PC-3 (cell line): Measurements from ENCODE around the gene GIMAP8. TPM values are rescaled to one million over a fixed set of nuclear protein-coding genes. Genes with fewer than 3 reads are reported as not detected.

Experiments used
- ATAC-seq: fragments of 200-7000 bp; cut with Tn5 transposase; 2 replicates; pipeline ENCODE4 v1.9.1; 2020; ENCODE audit warnings: mild to moderate bottlenecking, moderate library complexity
- BruUV-seq: library from RNA; stranded (reverse); fragments of 400-500 nt; replicated peaks from 2 replicates; lab custom pipeline; 2021; lab: Mats Ljungman, UMichigan
- CTCF ChIA-PET: fragments of 300-600 bp; sonication (Branson Sonifier 250); formaldehyde crosslinking; loops from one replicate; lab custom pipeline; 2022; ENCODE audit warnings: antibody characterized with exemption; lab: Charles Lee
- POLR2A ChIA-PET: fragments of 300-600 bp; sonication (Branson Sonifier 250); formaldehyde crosslinking; loops from one replicate; lab custom pipeline; 2022; ENCODE audit warnings: antibody characterized with exemption; ENCODE audit not compliant: unreplicated experiment; lab: Charles Lee
- DNase-seq: peaks from one replicate; pipeline ENCODE4 v3.0.0-alpha.2; 2015
- H2AFZ ChIP-seq: fragments of 300-600 bp; sonication (generic); 2 replicates; pipeline ENCODE4 v1.6.0; 2016; ENCODE audit warnings: antibody characterized with exemption, low read length
- H3F3A ChIP-seq: fragments of 300-600 bp; sonication (generic); one replicate; pipeline ENCODE4 v1.6.0; 2017; ENCODE audit warnings: antibody characterized with exemption, low read length, control low read depth, mild to moderate bottlenecking; ENCODE audit not compliant: unreplicated experiment
- H3K27ac ChIP-seq: fragments of 300-600 bp; sonication (generic); 2 replicates; pipeline ENCODE4 v1.5.1; 2016; ENCODE audit warnings: mild to moderate bottlenecking, low read length
- H3K27me3 ChIP-seq: fragments of 300-600 bp; sonication (generic); 2 replicates; pipeline ENCODE4 v1.6.1; 2016; ENCODE audit warnings: low read length, mixed read lengths
- H3K36me3 ChIP-seq: fragments of 300-600 bp; sonication (generic); 2 replicates; pipeline ENCODE4 v1.6.1; 2016; ENCODE audit warnings: low read depth, mixed run types, low read length, mixed read lengths
- H3K4me1 ChIP-seq: fragments of 300-600 bp; sonication (generic); 2 replicates; pipeline ENCODE4 v1.5.1; 2016; ENCODE audit warnings: low read length; ENCODE audit not compliant: insufficient read depth
- H3K4me2 ChIP-seq: fragments of 300-600 bp; sonication (generic); 2 replicates; pipeline ENCODE4 v1.6.0; 2016; ENCODE audit warnings: low read length
- H3K4me3 ChIP-seq: fragments of 300-600 bp; sonication (generic); 2 replicates; pipeline ENCODE4 v1.5.1; 2016; ENCODE audit warnings: mild to moderate bottlenecking, low read length, mixed read lengths
- H3K79me2 ChIP-seq: fragments of 300-600 bp; sonication (generic); 2 replicates; pipeline ENCODE4 v1.6.1; 2017; ENCODE audit warnings: low read length, mixed read lengths
- H3K9ac ChIP-seq: fragments of 300-600 bp; sonication (generic); 2 replicates; pipeline ENCODE4 v1.6.0; 2016; ENCODE audit warnings: mild to moderate bottlenecking, low read length
- H3K9me2 ChIP-seq: fragments of 300-600 bp; sonication (generic); replicated peaks from 2 replicates; pipeline ENCODE4 v1.6.1; 2016; ENCODE audit warnings: mixed run types, low read length, mixed read lengths
- H3K9me3 ChIP-seq: fragments of 300-600 bp; sonication (generic); 2 replicates; pipeline ENCODE4 v1.6.1; 2016; ENCODE audit warnings: low read length, mixed read lengths
- H4K20me1 ChIP-seq: fragments of 300-600 bp; sonication (generic); 2 replicates; pipeline ENCODE4 v1.6.1; 2016; ENCODE audit warnings: low read length, mixed read lengths
- CTCF ChIP-seq: fragments of 300-600 bp; sonication (generic); conservative IDR thresholded peaks from 2 replicates; pipeline ENCODE4 v1.5.1; 2017; ENCODE audit warnings: antibody characterized with exemption, low read depth, mild to moderate bottlenecking, low read length
- EZH2 ChIP-seq: fragments of 300-600 bp; sonication (generic); IDR thresholded peaks from one replicate; pipeline ENCODE4 v1.6.1; 2017; ENCODE audit warnings: antibody characterized with exemption, mild to moderate bottlenecking, low read length; ENCODE audit not compliant: unreplicated experiment
- EZH2phosphoT487 ChIP-seq: fragments of 300-600 bp; sonication (generic); IDR thresholded peaks from 2 replicates; pipeline ENCODE4 v1.6.1; 2018; ENCODE audit warnings: mild to moderate bottlenecking, antibody characterized with exemption, low read length, borderline replicate concordance
- intact Hi-C: fragments of 100-400 bp; cut with micrococcal nuclease; formaldehyde crosslinking; loops from 2 replicates; pipeline ENCODE4 v1.9.0; 2023
- total RNA-seq: library from RNA; depleted of rRNA; stranded (reverse); fragments of >200 nt; gene quantifications from 2 replicates; pipeline ENCODE4 v1.2.3, GENCODE V29; 2014

The GIMAP8 gene
- total RNA-seq, 1 experiment from 2014 or later = not detected

- H2AFZ ChIP-seq = no peak overlapping the region
- H3K9me2 ChIP-seq = no peaks in the 10 kb centered on the region
- TF ChIP-seq CTCF = no peak
- no peak for TF ChIP-seq EZH2
- no peak for TF ChIP-seq EZH2phosphoT487
These were observed 52.1 kb downstream of the GIMAP8 start for GRCh38 chr7:150502519-150502918.

GRCh38 chr7:150503155-150503554, 52.7 kb downstream of the GIMAP8 start:
- TF ChIP-seq CTCF (no peak), EZH2 (no peak), EZH2phosphoT487 (no peak)
- Histone ChIP-seq H3K4me3 (no peak overlapping the region), H3K79me2 (no peaks in the 10 kb centered on the region), H3K4me2 (no peak overlapping the region), H3K9me3 (no peaks in the 10 kb centered on the region), H3K4me1 (no peaks in the 10 kb centered on the region), H4K20me1 (no peaks in the 10 kb centered on the region), H3K9ac (no peak overlapping the region), H3K36me3 (no peaks in the 10 kb centered on the region), H3K27ac (no peak overlapping the region), H2AFZ (no peak overlapping the region), H3K27me3 (peaks cover 7% of the 10 kb centered on the region), H3F3A (no peaks in the 10 kb centered on the region), H3K9me2 (no peaks in the 10 kb centered on the region)
- ChIA-PET POLR2A (no interaction called here), CTCF (no interaction called here)
- intact Hi-C loops = no loop called here
- no peak for DNase-seq
- no peak for ATAC-seq
- BruUV-seq = no TSS peak

More at GRCh38 chr7:150502519-150502918, 52.1 kb downstream of the GIMAP8 start:
- Histone ChIP-seq H3K27me3 (peaks cover under 1% of the 10 kb centered on the region; the same call in 1 of the 2 replicates), H3K36me3 (no peaks in the 10 kb centered on the region), H3K27ac (no peak overlapping the region), H3K4me1 (no peaks in the 10 kb centered on the region), H3F3A (no peaks in the 10 kb centered on the region), H3K9ac (no peak overlapping the region), H3K4me2 (no peak overlapping the region), H3K4me3 (no peak overlapping the region), H3K79me2 (no peaks in the 10 kb centered on the region), H4K20me1 (no peaks in the 10 kb centered on the region), H3K9me3 (no peaks in the 10 kb centered on the region)
- intact Hi-C loops = no loop called here
- POLR2A ChIA-PET = interaction anchor here (0.6 kb wide), 1 partner anchor 24 kb away, joined by 3 read pairs; no protein-coding TSS in a partner anchor
- BruUV-seq = no TSS peak
- ATAC-seq = no peak
- DNase-seq = no peak
- CTCF ChIA-PET = no interaction called here

GRCh38 chr7:150503581-150503980, 53.2 kb downstream of the GIMAP8 start:
- BruUV-seq = no TSS peak
- no peaks in the 10 kb centered on the region for H3K4me1 ChIP-seq
- H3K9me3 ChIP-seq = no peaks in the 10 kb centered on the region
- no peaks in the 10 kb centered on the region for H3F3A ChIP-seq
- CTCF ChIA-PET = no interaction called here
- no peak overlapping the region for H3K4me3 ChIP-seq
- H3K27me3 ChIP-seq = peaks cover 11% of the 10 kb centered on the region
- no peaks in the 10 kb centered on the region for H3K9me2 ChIP-seq
- DNase-seq (no peak), ATAC-seq (no peak)
- H3K79me2 ChIP-seq = no peaks in the 10 kb centered on the region
- no peak overlapping the region for H3K9ac ChIP-seq
- H3K36me3 ChIP-seq = no peaks in the 10 kb centered on the region
- no peak overlapping the region for H2AFZ ChIP-seq
- no peak overlapping the region for H3K27ac ChIP-seq
- no peak for TF ChIP-seq EZH2phosphoT487
- no peak for TF ChIP-seq CTCF
- POLR2A ChIA-PET = no interaction called here
- no peak overlapping the region for H3K4me2 ChIP-seq
- H4K20me1 ChIP-seq = no peaks in the 10 kb centered on the region
- intact Hi-C loops = no loop called here
